Muscle layer of colon (tissue), 2 donors: Measurements from ENCODE around the gene MKI67.
"Not testable (repeated sequence)": the region's sequence is repeated elsewhere in the genome, so short reads cannot be mapped to it uniquely, and the experiment has no call there.

Experiments
- H3K27ac ChIP-seq: one replicate; pipeline ENCODE4 v1.7.0; 2013; ENCODE audit warnings: low read depth, mild to moderate bottlenecking, low read length, moderate library complexity
- H3K27me3 ChIP-seq, 2 donors: one replicate each; pipeline ENCODE4 v1.7.0; 2013; ENCODE audit warnings: low read length in 2 of 2, mild to moderate bottlenecking in 2 of 2; ENCODE audit not compliant: insufficient read depth in 2 of 2, control insufficient read depth in 1 of 2
- H3K36me3 ChIP-seq: one replicate; pipeline ENCODE4 v1.7.0; 2013; ENCODE audit warnings: mild to moderate bottlenecking, low read length; ENCODE audit not compliant: insufficient read depth
- H3K4me1 ChIP-seq: one replicate; pipeline ENCODE4 v1.7.0; 2013; ENCODE audit warnings: mild to moderate bottlenecking, low read length; ENCODE audit not compliant: insufficient read depth
- H3K4me3 ChIP-seq, 2 donors: one replicate each; pipeline ENCODE4 v1.7.0; 2013; ENCODE audit warnings: low read length in 2 of 2, low read depth in 1 of 2, mild to moderate bottlenecking in 1 of 2, moderate library complexity in 1 of 2
- H3K9ac ChIP-seq: one replicate; pipeline ENCODE4 v1.7.0; 2013; ENCODE audit warnings: low read length
- H3K9me3 ChIP-seq: one replicate; pipeline ENCODE4 v1.7.0; 2013; ENCODE audit warnings: mild to moderate bottlenecking, low read length
- donor health status: abdominal sarcoma.
- donor health status: Adenocarcinoma of cecum.

MKI67 gene, protein sequence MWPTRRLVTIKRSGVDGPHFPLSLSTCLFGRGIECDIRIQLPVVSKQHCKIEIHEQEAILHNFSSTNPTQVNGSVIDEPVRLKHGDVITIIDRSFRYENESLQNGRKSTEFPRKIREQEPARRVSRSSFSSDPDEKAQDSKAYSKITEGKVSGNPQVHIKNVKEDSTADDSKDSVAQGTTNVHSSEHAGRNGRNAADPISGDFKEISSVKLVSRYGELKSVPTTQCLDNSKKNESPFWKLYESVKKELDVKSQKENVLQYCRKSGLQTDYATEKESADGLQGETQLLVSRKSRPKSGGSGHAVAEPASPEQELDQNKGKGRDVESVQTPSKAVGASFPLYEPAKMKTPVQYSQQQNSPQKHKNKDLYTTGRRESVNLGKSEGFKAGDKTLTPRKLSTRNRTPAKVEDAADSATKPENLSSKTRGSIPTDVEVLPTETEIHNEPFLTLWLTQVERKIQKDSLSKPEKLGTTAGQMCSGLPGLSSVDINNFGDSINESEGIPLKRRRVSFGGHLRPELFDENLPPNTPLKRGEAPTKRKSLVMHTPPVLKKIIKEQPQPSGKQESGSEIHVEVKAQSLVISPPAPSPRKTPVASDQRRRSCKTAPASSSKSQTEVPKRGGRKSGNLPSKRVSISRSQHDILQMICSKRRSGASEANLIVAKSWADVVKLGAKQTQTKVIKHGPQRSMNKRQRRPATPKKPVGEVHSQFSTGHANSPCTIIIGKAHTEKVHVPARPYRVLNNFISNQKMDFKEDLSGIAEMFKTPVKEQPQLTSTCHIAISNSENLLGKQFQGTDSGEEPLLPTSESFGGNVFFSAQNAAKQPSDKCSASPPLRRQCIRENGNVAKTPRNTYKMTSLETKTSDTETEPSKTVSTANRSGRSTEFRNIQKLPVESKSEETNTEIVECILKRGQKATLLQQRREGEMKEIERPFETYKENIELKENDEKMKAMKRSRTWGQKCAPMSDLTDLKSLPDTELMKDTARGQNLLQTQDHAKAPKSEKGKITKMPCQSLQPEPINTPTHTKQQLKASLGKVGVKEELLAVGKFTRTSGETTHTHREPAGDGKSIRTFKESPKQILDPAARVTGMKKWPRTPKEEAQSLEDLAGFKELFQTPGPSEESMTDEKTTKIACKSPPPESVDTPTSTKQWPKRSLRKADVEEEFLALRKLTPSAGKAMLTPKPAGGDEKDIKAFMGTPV (N-terminal part only)

DNA sequence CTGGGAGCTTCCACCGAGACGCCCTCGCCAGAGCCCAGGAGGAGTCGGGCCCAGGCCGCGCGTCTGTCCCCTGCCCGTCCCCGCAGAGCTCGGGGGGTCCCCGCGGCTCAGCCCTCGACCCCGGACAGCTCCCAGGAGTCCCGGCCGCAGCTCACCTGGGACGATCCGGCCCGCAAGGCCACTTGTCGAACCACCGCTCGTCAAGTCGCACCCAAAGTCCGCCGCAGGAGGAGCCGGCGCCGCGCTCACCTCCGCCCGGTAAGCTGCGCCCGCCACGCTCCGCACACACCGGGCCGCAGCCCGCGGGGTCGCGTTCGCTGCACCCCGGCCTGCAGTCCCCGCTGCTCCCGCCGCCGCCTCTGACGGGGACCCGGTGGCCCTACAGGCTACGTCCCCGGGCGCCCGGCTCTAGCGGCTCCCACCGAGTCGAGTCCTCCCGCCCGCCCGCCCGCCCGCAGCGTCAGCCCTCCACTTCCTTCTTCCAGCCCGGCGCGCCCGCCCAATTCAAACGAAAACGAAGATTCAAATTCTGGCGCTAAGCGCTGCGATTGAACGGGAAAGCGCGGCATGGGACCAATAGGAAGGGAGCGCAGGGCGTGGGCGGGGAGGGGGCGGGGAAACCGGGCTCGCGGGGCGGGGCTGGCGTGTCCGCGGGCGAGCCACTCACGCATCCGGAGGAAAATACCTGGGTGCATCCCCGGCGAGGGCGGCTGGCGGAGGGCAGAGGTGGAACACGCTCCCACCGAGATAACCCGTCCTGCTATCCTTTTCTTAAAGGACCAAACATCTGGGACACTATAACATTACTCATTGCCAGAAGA is at the start of gene MKI67:
Gene MKI67, minus strand, starts transcription at position 480 of the 821 bp plus-strand sequence. CDS start 756 bp downstream, outside the sequence.
- peaks cover 8% of the 10 kb centered on the region for H3K4me1 ChIP-seq
- H3K27me3 ChIP-seq = peaks cover 30 to 40% of the 10 kb centered on the region in 2 donors
- H3K36me3 ChIP-seq = no peaks in the 10 kb centered on the region

GRCh38 chr10:128174581-128175559 is 48.6 kb upstream of the MKI67 start:
- Histone ChIP-seq H3K36me3 (no peaks in the 10 kb centered on the region), H3K9ac (no peak overlapping the region), H3K27me3 (no peaks in the 10 kb centered on the region), H3K4me1 (no peaks in the 10 kb centered on the region), H3K27ac (no peak overlapping the region), H3K4me3 (no peak overlapping the region), H3K9me3 (no peaks in the 10 kb centered on the region)

More for the DNA sequence above, at the start of gene MKI67:
- Histone ChIP-seq H3K9ac (no peak within 1 kb of the TSS), H3K9me3 (no peaks in the 10 kb centered on the region), H3K4me3 (peak within 1 kb of the TSS; percentile 44 to 57), H3K27ac (no peak within 1 kb of the TSS)

- Histone ChIP-seq H3K9me3 (no peaks in the 10 kb centered on the region), H3K4me3 (no peak overlapping the region), H3K27me3 (no peaks in the 10 kb centered on the region), H3K36me3 (no peaks in the 10 kb centered on the region), H3K9ac (no peak overlapping the region), H3K27ac (no peak overlapping the region), H3K4me1 (no peaks in the 10 kb centered on the region)
Measured at GRCh38 chr10:128173386-128173785, 47.2 kb upstream of the MKI67 start.

- no peak overlapping the region for H3K4me3 ChIP-seq
- no peaks in the 10 kb centered on the region for H3K27me3 ChIP-seq
- H3K27ac ChIP-seq = no peak overlapping the region
- no peaks in the 10 kb centered on the region for H3K9me3 ChIP-seq
- H3K9ac ChIP-seq = no peak overlapping the region
- H3K36me3 ChIP-seq = no peaks in the 10 kb centered on the region
- no peaks in the 10 kb centered on the region for H3K4me1 ChIP-seq
Measured at GRCh38 chr10:128172756-128173155, 46.5 kb upstream of the MKI67 start.

- Histone ChIP-seq H3K36me3 (no peaks in the 10 kb centered on the region), H3K4me1 (no peaks in the 10 kb centered on the region), H3K9ac (no peak overlapping the region), H3K4me3 (no peak overlapping the region), H3K27me3 (no peaks in the 10 kb centered on the region), H3K27ac (no peak overlapping the region), H3K9me3 (no peaks in the 10 kb centered on the region)
Measured at GRCh38 chr10:128169811-128170379, 43.7 kb upstream of the MKI67 start.

- no peaks in the 10 kb centered on the region for H3K36me3 ChIP-seq
- no peak overlapping the region for H3K4me3 ChIP-seq
- no peak overlapping the region for H3K9ac ChIP-seq
- H3K27me3 ChIP-seq = no peaks in the 10 kb centered on the region
- H3K4me1 ChIP-seq = no peaks in the 10 kb centered on the region
- H3K9me3 ChIP-seq = no peaks in the 10 kb centered on the region
- no peak overlapping the region for H3K27ac ChIP-seq
Measured at GRCh38 chr10:128167926-128168520, 41.8 kb upstream of the MKI67 start.

GRCh38 chr10:128167123-128167522 is 40.9 kb upstream of the MKI67 start:
- H3K9ac ChIP-seq, H3K9me3 ChIP-seq, H3K27ac ChIP-seq, H3K4me1 ChIP-seq, H3K36me3 ChIP-seq, H3K4me3 ChIP-seq, H3K27me3 ChIP-seq: not testable (repeated sequence)

GRCh38 chr10:128166151-128166550 is 39.9 kb upstream of the MKI67 start:
- Histone ChIP-seq H3K9ac (no peak overlapping the region), H3K27ac (no peak overlapping the region), H3K9me3 (no peaks in the 10 kb centered on the region), H3K36me3 (no peaks in the 10 kb centered on the region), H3K27me3 (no peaks in the 10 kb centered on the region), H3K4me1 (no peaks in the 10 kb centered on the region), H3K4me3 (no peak overlapping the region)

- H3K27ac ChIP-seq = no peak overlapping the region
- no peaks in the 10 kb centered on the region for H3K36me3 ChIP-seq
Measured at GRCh38 chr10:128165536-128165935, 39.3 kb upstream of the MKI67 start.

More at GRCh38 chr10:128165536-128165935, 39.3 kb upstream of the MKI67 start:
- H3K9ac ChIP-seq = no peak overlapping the region
- H3K9me3 ChIP-seq = no peaks in the 10 kb centered on the region
- H3K4me1 ChIP-seq = no peaks in the 10 kb centered on the region
- H3K4me3 ChIP-seq = no peak overlapping the region
- H3K27me3 ChIP-seq = no peaks in the 10 kb centered on the region
